ENCODE measurements around the gene CCDC97. TPM values are rescaled to one million over a fixed set of nuclear protein-coding genes. Genes with fewer than 3 reads are reported as not detected.

CCDC97 gene
- total RNA-seq, 1 experiment from 2014 or later, result 25.5 TPM

DNA sequence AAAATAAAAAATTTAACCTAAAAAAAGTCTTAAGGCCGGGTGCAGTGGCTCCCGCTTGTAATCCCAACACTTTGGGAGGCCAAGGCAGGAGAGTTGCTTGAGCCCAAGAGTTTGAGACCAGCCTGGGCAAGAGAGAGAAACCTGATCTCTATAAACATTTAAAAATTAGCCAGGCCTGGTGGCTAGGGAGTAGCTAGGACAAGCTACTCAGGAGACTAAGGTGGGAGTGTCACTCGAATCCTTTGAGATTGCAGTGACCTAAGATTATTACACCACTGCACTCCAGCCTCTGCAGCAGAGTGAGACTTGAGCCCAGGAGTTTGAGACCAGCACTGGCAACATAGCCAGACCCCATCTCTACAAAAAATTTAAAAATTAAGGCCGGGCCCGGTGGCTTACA is 1.1 kb downstream of the CCDC97 start:
- Histone ChIP-seq H3K9me3 (ENCODE audit: control insufficient read depth, insufficient read depth, low read depth, low read length) (no peaks in the 10 kb centered on the region), H3K4me3 (ENCODE audit: low read depth in 2 of 2, low read length in 2 of 2) (peak overlapping the region; percentile 63 to 75), H3K36me3 (ENCODE audit: control insufficient read depth, insufficient read depth, low read length) (peaks cover 2% of the 10 kb centered on the region; the same call in 1 of the 2 replicates), H3K4me1 (ENCODE audit: control insufficient read depth, insufficient read depth, low read length) (peaks cover 15% of the 10 kb centered on the region), H3K27ac (ENCODE audit: low read length) (peak overlapping the region; percentile 89), H3K27me3 (ENCODE audit: control insufficient read depth, insufficient read depth, low read length) (no peaks in the 10 kb centered on the region)
- no peak for ATAC-seq
- ChIA-PET CTCF (no interaction called here), POLR2A (no interaction called here)
- TF ChIP-seq SIN3A (IDR thresholded peaks at IDR 0.05; ENCODE audit: borderline replicate concordance, insufficient read depth, low read depth, low read length) (no peak), POLR2AphosphoS5 (IDR thresholded peaks at IDR 0.05; ENCODE audit: low read depth, low read length) (no peak), TCF7L2 (IDR thresholded peaks at IDR 0.05; ENCODE audit: low read depth, low read length) (no peak), REST (IDR thresholded peaks at IDR 0.05; ENCODE audit: insufficient read depth in 1 of 2, low read depth in 2 of 2, low read length in 1 of 2) (no peak)
- TF ChIP-seq, protein P1, sequence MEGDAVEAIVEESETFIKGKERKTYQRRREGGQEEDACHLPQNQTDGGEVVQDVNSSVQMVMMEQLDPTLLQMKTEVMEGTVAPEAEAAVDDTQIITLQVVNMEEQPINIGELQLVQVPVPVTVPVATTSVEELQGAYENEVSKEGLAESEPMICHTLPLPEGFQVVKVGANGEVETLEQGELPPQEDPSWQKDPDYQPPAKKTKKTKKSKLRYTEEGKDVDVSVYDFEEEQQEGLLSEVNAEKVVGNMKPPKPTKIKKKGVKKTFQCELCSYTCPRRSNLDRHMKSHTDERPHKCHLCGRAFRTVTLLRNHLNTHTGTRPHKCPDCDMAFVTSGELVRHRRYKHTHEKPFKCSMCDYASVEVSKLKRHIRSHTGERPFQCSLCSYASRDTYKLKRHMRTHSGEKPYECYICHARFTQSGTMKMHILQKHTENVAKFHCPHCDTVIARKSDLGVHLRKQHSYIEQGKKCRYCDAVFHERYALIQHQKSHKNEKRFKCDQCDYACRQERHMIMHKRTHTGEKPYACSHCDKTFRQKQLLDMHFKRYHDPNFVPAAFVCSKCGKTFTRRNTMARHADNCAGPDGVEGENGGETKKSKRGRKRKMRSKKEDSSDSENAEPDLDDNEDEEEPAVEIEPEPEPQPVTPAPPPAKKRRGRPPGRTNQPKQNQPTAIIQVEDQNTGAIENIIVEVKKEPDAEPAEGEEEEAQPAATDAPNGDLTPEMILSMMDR (IDR thresholded peaks at IDR 0.05), result no peak
- intact Hi-C loops (cut with micrococcal nuclease; ENCODE audit: unreplicated experiment), result no loop called here
- no TSS peak for BruUV-seq (replicated peaks)
- no peak for DNase-seq (ENCODE audit: low read depth, low spot score)
- in situ Hi-C loops (cut with HindIII; ENCODE audit: low pct_unique_long_range_greater_than_20kb, low sequenced_read_pairs), result no loop called here

DNA sequence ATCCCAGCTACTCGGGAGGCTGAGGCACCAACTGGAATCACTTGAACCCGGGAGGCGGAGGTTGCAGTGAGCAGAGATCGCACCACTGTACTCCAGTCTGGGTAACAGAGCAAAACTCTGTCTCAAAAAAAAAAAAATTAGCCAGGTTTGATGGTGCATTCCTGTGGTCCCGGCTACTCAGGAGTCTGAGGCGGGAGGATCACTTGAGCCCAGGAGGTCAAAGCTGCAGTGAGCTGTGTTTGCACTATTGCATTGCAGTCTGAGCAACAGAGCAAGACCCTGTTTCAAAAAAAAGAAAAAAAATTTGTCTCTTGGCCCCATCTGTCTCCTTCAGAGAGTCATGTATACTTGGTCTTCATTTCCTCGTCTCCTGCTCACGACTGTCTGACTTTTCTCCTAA is 1.6 kb downstream of the CCDC97 start:
- in situ Hi-C loops (cut with HindIII; ENCODE audit: low pct_unique_long_range_greater_than_20kb, low sequenced_read_pairs), result no loop called here
- ATAC-seq (no peak), DNase-seq (ENCODE audit: low read depth, low spot score) (no peak)
- POLR2A ChIA-PET, result no interaction called here
- CTCF ChIA-PET, result no interaction called here
- BruUV-seq (replicated peaks), result no TSS peak
- H3K27ac ChIP-seq (ENCODE audit: low read length), result no peak overlapping the region
- TF ChIP-seq, protein P1 (IDR thresholded peaks at IDR 0.05), result no peak
- TF ChIP-seq REST (IDR thresholded peaks at IDR 0.05; ENCODE audit: insufficient read depth in 1 of 2, low read depth in 2 of 2, low read length in 1 of 2), result no peak
- TF ChIP-seq POLR2AphosphoS5 (IDR thresholded peaks at IDR 0.05; ENCODE audit: low read depth, low read length), result no peak
- no peak for TF ChIP-seq SIN3A (IDR thresholded peaks at IDR 0.05; ENCODE audit: borderline replicate concordance, insufficient read depth, low read depth, low read length)
- TF ChIP-seq TCF7L2 (IDR thresholded peaks at IDR 0.05; ENCODE audit: low read depth, low read length), result no peak
- intact Hi-C loops (cut with micrococcal nuclease; ENCODE audit: unreplicated experiment), result no loop called here
- H3K36me3 ChIP-seq (ENCODE audit: control insufficient read depth, insufficient read depth, low read length), result peaks cover 2% of the 10 kb centered on the region; the same call in 1 of the 2 replicates
- peaks cover 15% of the 10 kb centered on the region for H3K4me1 ChIP-seq (ENCODE audit: control insufficient read depth, insufficient read depth, low read length)
- no peak overlapping the region; a peak in 1 of 4 replicates for H3K4me3 ChIP-seq (ENCODE audit: low read depth in 2 of 2, low read length in 2 of 2)
- no peaks in the 10 kb centered on the region for H3K27me3 ChIP-seq (ENCODE audit: control insufficient read depth, insufficient read depth, low read length)
- H3K9me3 ChIP-seq (ENCODE audit: control insufficient read depth, insufficient read depth, low read depth, low read length), result no peaks in the 10 kb centered on the region
